K562 (cell line): ENCODE measurements around the gene LMNB1. TPM values are rescaled to one million over a fixed set of nuclear protein-coding genes. Genes with fewer than 3 reads are reported as not detected.

Source experiments
- ATAC-seq: fragments of 200-7000 bp; cut with Tn5 transposase; 3 replicates; pipeline ENCODE4 v1.9.1; 2020; ENCODE audit warnings: moderate library complexity
- BruUV-seq: library from RNA; stranded (reverse); fragments of 400-500 nt; replicated peaks from 2 replicates; lab custom pipeline; 2021; lab: Mats Ljungman, UMichigan
- CTCF ChIA-PET: fragments of 300-600 bp; formaldehyde crosslinking; extraction: SDS; loops from one replicate; lab custom pipeline; 2021; ENCODE audit warnings: low intra/inter-chr PET ratio; lab: Yijun Ruan, JAX
- POLR2A ChIA-PET: fragments of 300-600, 350-650 bp; sonication (Branson Sonifier 250); formaldehyde crosslinking; extraction: SDS; loops from one replicate; lab custom pipeline; 2021; ENCODE audit warnings: antibody characterized with exemption, inconsistent platforms; lab: Yijun Ruan, JAX
- DNase-seq, 4 experiments: peaks; one replicate each; pipeline versions ENCODE4 v3.0.0 to v3.0.0-alpha.2; 2011 to 2018; ENCODE audit warnings: low spot score in 3 of 4, mixed read lengths in 3 of 4; ENCODE audit errors: extremely low read depth in 1 of 4
- FAIRE-seq: peaks from 2 replicates; lab custom pipeline; 2011; peaks lifted over from hg19 to GRCh38; lab: Jason Lieb, UNC
- H2AFZ ChIP-seq: 2 replicates; pipeline ENCODE4 v1.6.0; 2011; ENCODE audit warnings: low read depth, low read length, control low read depth, inconsistent platforms
- H3K27ac ChIP-seq: fragments of 200-600 bp; 3 replicates; pipeline ENCODE4 v1.8.0; 2011; ENCODE audit warnings: low read depth, mild to moderate bottlenecking, control low read depth, inconsistent platforms, low read length, moderate library complexity, mixed read lengths; ENCODE audit errors: extremely low read depth
- H3K27me3 ChIP-seq, 2 experiments: fragments of 300-600 bp in 1 of 2; 2 replicates in 1 of 2; 3 replicates in 1 of 2; pipeline versions ENCODE4 v1.6.0 to v1.8.0; 2011; ENCODE audit warnings: inconsistent platforms in 2 of 2, low read length in 2 of 2, mild to moderate bottlenecking in 1 of 2, mixed read lengths in 1 of 2, moderate library complexity in 1 of 2; ENCODE audit not compliant: control insufficient read depth in 2 of 2, insufficient read depth in 2 of 2
- H3K36me3 ChIP-seq: fragments of 300-600 bp; 3 replicates; pipeline ENCODE4 v1.8.0; 2011; ENCODE audit warnings: mild to moderate bottlenecking, low read length, inconsistent platforms; ENCODE audit not compliant: control insufficient read depth, insufficient read depth
- H3K4me1 ChIP-seq, 2 experiments: fragments of 200-600 bp in 1 of 2; replicated peaks in 1 of 2; 2 replicates in 1 of 2; 3 replicates in 1 of 2; pipeline versions ENCODE4 v1.5.1 to v1.8.0; 2011; ENCODE audit warnings: inconsistent platforms in 2 of 2, low read length in 2 of 2, mild to moderate bottlenecking in 1 of 2, mixed read lengths in 1 of 2, moderate library complexity in 1 of 2; ENCODE audit not compliant: control insufficient read depth in 2 of 2, insufficient read depth in 2 of 2
- H3K4me2 ChIP-seq: 2 replicates; pipeline ENCODE4 v1.6.1; 2011; ENCODE audit warnings: low read length, control low read depth, inconsistent platforms, mixed read lengths; ENCODE audit not compliant: insufficient read depth
- H3K4me3 ChIP-seq: fragments of 200-600 bp; sonication (generic), shearing (Covaris generic); 2 replicates; pipeline ENCODE4 v1.5.1; 2016; ENCODE audit warnings: control low read depth, inconsistent platforms
- H3K79me2 ChIP-seq: fragments of 200-600 bp; 3 replicates; pipeline ENCODE4 v1.8.0; 2011; ENCODE audit warnings: low read length, inconsistent platforms; ENCODE audit not compliant: control insufficient read depth, insufficient read depth
- H3K9ac ChIP-seq, 2 experiments: 2 replicates each; pipeline versions ENCODE4 v1.6.0 to v1.6.1; 2011; ENCODE audit warnings: low read depth in 2 of 2, low read length in 2 of 2, control low read depth in 1 of 2, inconsistent platforms in 1 of 2, mild to moderate bottlenecking in 1 of 2, mixed read lengths in 1 of 2; ENCODE audit not compliant: insufficient read depth in 1 of 2
- H3K9me1 ChIP-seq: one replicate; pipeline ENCODE4 v1.6.0; 2011; ENCODE audit warnings: inconsistent platforms, mild to moderate bottlenecking, low read length, moderate library complexity; ENCODE audit not compliant: control insufficient read depth, insufficient read depth
- H3K9me3 ChIP-seq: replicated peaks from 2 replicates; pipeline ENCODE4 v1.5.1; 2011; ENCODE audit warnings: low read depth, low read length, inconsistent platforms; ENCODE audit not compliant: control insufficient read depth, insufficient read depth
- H4K20me1 ChIP-seq: replicated peaks from 2 replicates; pipeline ENCODE4 v1.6.1; 2011; ENCODE audit warnings: low read length, inconsistent platforms, mixed read lengths; ENCODE audit not compliant: control insufficient read depth, insufficient read depth
- BCOR ChIP-seq: fragments of 450-650 bp; IDR thresholded peaks from 2 replicates; pipeline ENCODE4 v1.6.1; 2016
- CEBPG ChIP-seq, 3 experiments: fragments of 200-800 bp in 1 of 3; sonication (Bioruptor generic) in 1 of 3; sonication (generic) in 1 of 3; formaldehyde crosslinking in 1 of 3; IDR thresholded peaks in 2 of 3; conservative IDR thresholded peaks in 1 of 3; 2 replicates each; pipeline versions ENCODE4 v1.6.1 to v1.8.0; 2016 to 2022; ENCODE audit warnings: missing compliant biosample characterization in 2 of 3, missing genetic modification characterization in 2 of 3, mild to moderate bottlenecking in 1 of 3, missing genetic modification reagents in 1 of 3
- DPF2 ChIP-seq: fragments of 450-650 bp; IDR thresholded peaks from 2 replicates; pipeline ENCODE4 v1.6.1; 2016
- FOXA1 ChIP-seq: fragments of 450-650 bp; IDR thresholded peaks from 2 replicates; pipeline ENCODE4 v1.6.1; 2016; ENCODE audit warnings: mild to moderate bottlenecking, borderline replicate concordance
- KLF6 ChIP-seq: fragments of 250-450 bp; sonication (Bioruptor Pico); IDR thresholded peaks from 2 replicates; pipeline ENCODE4 v1.4.0; 2020; ENCODE audit warnings: mild to moderate bottlenecking, moderate library complexity, borderline replicate concordance
- MAFF ChIP-seq: IDR thresholded peaks from 2 replicates; pipeline ENCODE4 v1.6.1; 2012; ENCODE audit warnings: low read length, improper control_type of control experiment
- MXI1 ChIP-seq: IDR thresholded peaks from 2 replicates; pipeline ENCODE4 v1.6.1; 2011; ENCODE audit warnings: low read depth, mild to moderate bottlenecking, improper control_type of control experiment, low read length
- NFE2 ChIP-seq: IDR thresholded peaks from 2 replicates; pipeline ENCODE4 v1.6.1; 2014; ENCODE audit warnings: antibody characterized with exemption, low read depth
- PRPF4 ChIP-seq: fragments of 200-400 bp; formaldehyde crosslinking; IDR thresholded peaks from one replicate; pipeline ENCODE4 v1.6.1; 2017; ENCODE audit warnings: low read length, low read depth, mild to moderate bottlenecking; ENCODE audit not compliant: insufficient read depth, poor library complexity, severe bottlenecking
- TBL1XR1 ChIP-seq, 2 experiments: IDR thresholded peaks; 2 replicates each; pipeline ENCODE4 v1.6.1; 2012; ENCODE audit warnings: improper control_type of control experiment in 2 of 2, low read length in 2 of 2, mild to moderate bottlenecking in 1 of 2
- ZBTB8A ChIP-seq: fragments of 450-650 bp; IDR thresholded peaks from 2 replicates; pipeline ENCODE4 v1.6.1; 2018; ENCODE audit warnings: mild to moderate bottlenecking, moderate library complexity; ENCODE audit not compliant: partially characterized antibody
- ZNF551 ChIP-seq: fragments of 250-450 bp; sonication (Bioruptor Pico); IDR thresholded peaks from 2 replicates; pipeline ENCODE4 v1.5.0; 2021; ENCODE audit warnings: mild to moderate bottlenecking, moderate library complexity
- ZNF695 ChIP-seq: fragments of 450-650 bp; formaldehyde crosslinking; IDR thresholded peaks from 2 replicates; pipeline ENCODE4 v1.4.0; 2020; ENCODE audit warnings: mild to moderate bottlenecking, moderate library complexity
- ZSCAN32 ChIP-seq: fragments of 450-650 bp; formaldehyde crosslinking; IDR thresholded peaks from 2 replicates; pipeline ENCODE4 v1.4.0; 2020; ENCODE audit warnings: mild to moderate bottlenecking, moderate library complexity
- WGBS: fragments of 100-300 bp; shearing (Covaris generic); methylation state at CpG from one replicate; pipeline ENCODE4 v1.1.6; 2016; ENCODE audit warnings: low coverage, mixed read lengths; ENCODE audit not compliant: insufficient coverage; ENCODE audit errors: missing lambda C conversion rate; 5-methylcytosine and 5-hydroxymethylcytosine counted together
- in situ Hi-C: fragments of 300-500 bp; cut with MboI; formaldehyde crosslinking; loops from 4 replicates; pipeline ENCODE4 v1.15.0; 2018; ENCODE audit warnings: inconsistent platforms, mixed read lengths
- intact Hi-C: fragments of 100-400 bp; cut with micrococcal nuclease; formaldehyde crosslinking; loops from 2 replicates; pipeline ENCODE4 v1.14.2; 2022
- polyA plus RNA-seq, 8 experiments: library from polyadenylated mRNA; depleted of rRNA in 4 of 8; stranded (reverse) in 5 of 8; unstranded in 3 of 8; fragments of >200 nt; fragmentation: Nextera tagmentation in 2 of 8; fragmentation: Illumina TruSeq in 1 of 8; extraction: Ambion mirVana in 2 of 8; extraction: Trizol in 1 of 8; gene quantifications; 2 replicates each; pipeline versions ENCODE4 v1.2.1 to v1.2.3, GENCODE V29; 2011 to 2014; ENCODE audit warnings: inconsistent platforms in 1 of 8, missing spikeins in 1 of 8
- total RNA-seq, 7 experiments: library from RNA; depleted of rRNA in 6 of 7; stranded (reverse); fragments of >200 nt in 6 of 7; fragmentation: Illumina TruSeq in 2 of 7; extraction: Trizol in 2 of 7; gene quantifications; 2 replicates each; pipeline versions ENCODE4 v1.2.1 to v1.2.3, GENCODE V29; 2011 to 2021; ENCODE audit warnings: low replicate concordance in 1 of 7
- TF ChIP-seq, protein P1 (sequence below): IDR thresholded peaks from 2 replicates; pipeline ENCODE4 v1.6.1; 2014; ENCODE audit warnings: antibody characterized with exemption
- TF ChIP-seq, protein P2 (sequence below): sonication (generic); formaldehyde crosslinking; IDR thresholded peaks from 2 replicates; pipeline ENCODE4 v1.8.1; 2023; ENCODE audit warnings: mild to moderate bottlenecking, missing genetic modification reagents, moderate library complexity
- TF ChIP-seq, protein P3 (sequence below), 2 experiments: fragments of 450-650 bp in 1 of 2; sonication (generic) in 1 of 2; formaldehyde crosslinking in 1 of 2; IDR thresholded peaks in 1 of 2; conservative IDR thresholded peaks in 1 of 2; 2 replicates each; pipeline versions ENCODE4 v1.6.1 to v1.8.1; 2016 to 2023; ENCODE audit warnings: mild to moderate bottlenecking in 2 of 2, moderate library complexity in 2 of 2, inconsistent platforms in 1 of 2, missing genetic modification reagents in 1 of 2

LMNB1 gene
- total and polyA plus RNA-seq, 9 of the 15 experiments (the other 6 are each of a cell fraction or from before 2014, with no cell fraction given), result 2.8 to 190 (median 131) TPM

DNA sequence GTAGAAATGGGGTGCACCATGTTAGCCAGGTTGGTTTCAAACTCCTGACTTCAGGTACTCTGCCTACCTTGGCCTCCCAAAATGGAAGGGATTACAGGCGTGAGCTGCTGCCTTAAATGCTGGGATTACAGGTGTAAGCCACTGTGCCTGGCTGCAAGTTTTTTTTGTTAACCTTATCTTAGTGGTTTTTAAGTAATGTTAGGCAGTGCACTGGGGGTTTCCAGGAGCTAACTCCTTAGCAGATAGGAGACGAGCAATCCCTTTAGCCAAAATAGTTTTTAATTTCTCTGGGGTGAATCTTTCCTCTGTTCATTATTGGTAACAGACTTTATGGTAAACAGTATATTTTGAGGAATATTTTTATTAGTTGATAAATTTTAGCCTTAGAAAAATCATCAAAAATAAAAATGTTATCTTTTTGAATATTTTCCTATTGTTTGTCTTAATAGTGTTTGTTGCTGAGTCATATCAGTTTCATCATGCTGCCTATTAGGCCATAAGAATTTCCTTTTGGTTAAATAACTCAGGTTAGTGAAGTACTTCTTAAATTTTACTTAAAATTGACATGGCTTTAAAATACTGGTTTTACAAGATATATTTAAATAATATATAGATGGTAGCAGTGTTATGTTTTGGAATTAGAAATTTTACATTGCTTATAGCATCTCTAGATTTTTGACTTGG lies 37.9 kb downstream of the LMNB1 start (continued):
- TF ChIP-seq, protein P1, sequence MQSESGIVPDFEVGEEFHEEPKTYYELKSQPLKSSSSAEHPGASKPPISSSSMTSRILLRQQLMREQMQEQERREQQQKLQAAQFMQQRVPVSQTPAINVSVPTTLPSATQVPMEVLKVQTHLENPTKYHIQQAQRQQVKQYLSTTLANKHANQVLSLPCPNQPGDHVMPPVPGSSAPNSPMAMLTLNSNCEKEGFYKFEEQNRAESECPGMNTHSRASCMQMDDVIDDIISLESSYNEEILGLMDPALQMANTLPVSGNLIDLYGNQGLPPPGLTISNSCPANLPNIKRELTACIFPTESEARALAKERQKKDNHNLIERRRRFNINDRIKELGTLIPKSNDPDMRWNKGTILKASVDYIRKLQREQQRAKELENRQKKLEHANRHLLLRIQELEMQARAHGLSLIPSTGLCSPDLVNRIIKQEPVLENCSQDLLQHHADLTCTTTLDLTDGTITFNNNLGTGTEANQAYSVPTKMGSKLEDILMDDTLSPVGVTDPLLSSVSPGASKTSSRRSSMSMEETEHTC, result no peak
- TF ChIP-seq CEBPG (CRISPR knock-in tag; IDR thresholded peaks at IDR 0.05) (no peak), CEBPG (tag; conservative IDR thresholded peaks at IDR 0.05 in 1 of 2, IDR thresholded peaks at IDR 0.05 in 1 of 2) (0 out of 4 replicates have a peak, but pooled peaks of 1 of the 2 experiments have one; percentile 8), MAFF (peak; percentile 35; the same call in 1 of the 2 replicates), ZNF551 (CRISPR knock-in tag) (no peak)

DNA sequence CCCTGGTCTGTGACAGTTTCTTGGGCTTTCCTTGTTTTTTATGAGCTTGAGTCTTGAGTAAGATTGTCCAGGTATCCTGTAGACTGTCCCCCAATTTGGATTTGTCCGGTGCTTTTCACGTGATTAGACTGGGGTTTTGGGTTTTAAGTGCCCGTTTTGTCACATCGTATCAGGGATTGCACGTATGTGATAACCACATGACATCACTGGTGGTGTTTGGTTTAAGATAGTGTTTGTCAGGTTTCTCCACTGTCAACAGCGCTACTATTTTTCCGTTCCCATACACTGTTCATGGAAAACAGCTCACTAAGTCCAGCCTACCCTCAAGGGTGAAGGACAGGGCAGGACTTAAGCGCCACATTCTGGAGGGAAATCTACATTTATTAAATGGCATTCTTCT lies 39.7 kb downstream of the LMNB1 start:
- in situ Hi-C loops, result no loop called here
- H3K27me3 ChIP-seq, result no peaks in the 10 kb centered on the region
- no peaks in the 10 kb centered on the region for H3K9me1 ChIP-seq
- H3K9me3 ChIP-seq, result no peaks in the 10 kb centered on the region
- CTCF ChIA-PET, result no interaction called here
- H3K4me1 ChIP-seq, result no peaks in the 10 kb centered on the region; a peak in 1 of 5 replicates
- H3K9ac ChIP-seq, result no peak overlapping the region
- no peak overlapping the region for H3K4me2 ChIP-seq
- H3K79me2 ChIP-seq, result peaks cover 34% of the 10 kb centered on the region
- POLR2A ChIA-PET, result no interaction called here
- no peak overlapping the region for H3K4me3 ChIP-seq
- ATAC-seq (no peak), FAIRE-seq (no peak), DNase-seq (no peak)
- intact Hi-C loops, result no loop called here
- BruUV-seq, result no TSS peak
- H2AFZ ChIP-seq, result no peak overlapping the region
- H3K36me3 ChIP-seq, result peaks cover 91% of the 10 kb centered on the region
- H4K20me1 ChIP-seq, result no peaks in the 10 kb centered on the region
- 93% methylated on average over 6 of the region's 8 CpGs for WGBS
- TF ChIP-seq MXI1, result no peak
- TF ChIP-seq ZNF695 (CRISPR knock-in tag), result no peak
- TF ChIP-seq TBL1XR1 (IDR thresholded peaks at IDR 0.05; ENCODE audit: low read length in 2 of 2), result no peak
- TF ChIP-seq, protein P2, sequence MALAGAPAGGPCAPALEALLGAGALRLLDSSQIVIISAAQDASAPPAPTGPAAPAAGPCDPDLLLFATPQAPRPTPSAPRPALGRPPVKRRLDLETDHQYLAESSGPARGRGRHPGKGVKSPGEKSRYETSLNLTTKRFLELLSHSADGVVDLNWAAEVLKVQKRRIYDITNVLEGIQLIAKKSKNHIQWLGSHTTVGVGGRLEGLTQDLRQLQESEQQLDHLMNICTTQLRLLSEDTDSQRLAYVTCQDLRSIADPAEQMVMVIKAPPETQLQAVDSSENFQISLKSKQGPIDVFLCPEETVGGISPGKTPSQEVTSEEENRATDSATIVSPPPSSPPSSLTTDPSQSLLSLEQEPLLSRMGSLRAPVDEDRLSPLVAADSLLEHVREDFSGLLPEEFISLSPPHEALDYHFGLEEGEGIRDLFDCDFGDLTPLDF (CRISPR knock-in tag), result no peak
- TF ChIP-seq KLF6 (CRISPR knock-in tag), result no peak
- TF ChIP-seq ZBTB8A, result no peak
- no peak for TF ChIP-seq NFE2
- TF ChIP-seq DPF2, result no peak
- TF ChIP-seq, protein P3, sequence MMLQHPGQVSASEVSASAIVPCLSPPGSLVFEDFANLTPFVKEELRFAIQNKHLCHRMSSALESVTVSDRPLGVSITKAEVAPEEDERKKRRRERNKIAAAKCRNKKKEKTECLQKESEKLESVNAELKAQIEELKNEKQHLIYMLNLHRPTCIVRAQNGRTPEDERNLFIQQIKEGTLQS (IDR thresholded peaks at IDR 0.05), result no peak
- TF ChIP-seq, protein P3 (CRISPR knock-in tag; conservative IDR thresholded peaks at IDR 0.05), result no peak
- no peak for TF ChIP-seq ZSCAN32
- no peak for TF ChIP-seq FOXA1
- no peak for TF ChIP-seq BCOR
- no peak for TF ChIP-seq PRPF4
- H3K27ac ChIP-seq, result no peak overlapping the region
